GM12878 (cell line): ENCODE results near the gene IVD. TPM values are rescaled to one million over a fixed set of nuclear protein-coding genes. Genes with fewer than 3 reads are reported as not detected.
A peak's percentile ranks its signal among the peaks of the same experiment; 100 is the strongest.

Source experiments
- ATAC-seq: fragments of 200-7000 bp; cut with Tn5 transposase; 3 replicates; pipeline ENCODE4 v1.9.1; 2020; ENCODE audit warnings: mild to moderate bottlenecking, moderate library complexity
- BruUV-seq: library from RNA; stranded (reverse); fragments of 400-500 nt; replicated peaks from 2 replicates; lab custom pipeline; 2021; lab: Mats Ljungman, UMichigan
- CTCF ChIA-PET: fragments of 300-600 bp; sonication (Branson Sonifier 250); formaldehyde crosslinking; extraction: SDS; loops from one replicate; lab custom pipeline; 2021; ENCODE audit warnings: inconsistent platforms; lab: Yijun Ruan, JAX
- POLR2A ChIA-PET: fragments of 350-600 bp; formaldehyde crosslinking; extraction: SDS; loops from one replicate; lab custom pipeline; 2021; ENCODE audit warnings: inconsistent platforms; lab: Charles Lee
- RAD21 ChIA-PET: fragments of 300-600 bp; sonication (Branson Sonifier 250); formaldehyde crosslinking; loops from one replicate; lab custom pipeline; 2023; ENCODE audit warnings: antibody characterized with exemption; ENCODE audit not compliant: unreplicated experiment; lab: Charles Lee
- SMC1A ChIA-PET: fragments of 300-600 bp; sonication (Branson Sonifier 250); formaldehyde crosslinking; loops from one replicate; lab custom pipeline; 2023; ENCODE audit not compliant: unreplicated experiment, uncharacterized antibody; lab: Charles Lee
- DNase-seq: peaks from one replicate; pipeline ENCODE4 v3.0.0-alpha.2; 2011; ENCODE audit warnings: low read depth, low spot score
- FAIRE-seq: peaks from 3 replicates; lab custom pipeline; 2011; peaks lifted over from hg19 to GRCh38; lab: Jason Lieb, UNC
- H2AFZ ChIP-seq: 2 replicates; pipeline ENCODE4 v1.6.0; 2011; ENCODE audit warnings: low read depth, low read length, control low read depth; ENCODE audit not compliant: control insufficient read depth
- H3K27ac ChIP-seq: 2 replicates; pipeline ENCODE4 v1.5.1; 2011; ENCODE audit warnings: control low read depth; ENCODE audit not compliant: control insufficient read depth, insufficient read depth
- H3K27me3 ChIP-seq, 2 experiments: replicated peaks in 1 of 2; 2 replicates each; pipeline versions ENCODE4 v1.6.0 to v1.6.1; 2011; ENCODE audit warnings: low read length in 1 of 2; ENCODE audit not compliant: control insufficient read depth in 2 of 2, insufficient read depth in 2 of 2
- H3K36me3 ChIP-seq, 2 experiments: 2 replicates each; pipeline ENCODE4 v1.5.1; 2011; ENCODE audit warnings: low read length in 1 of 2; ENCODE audit not compliant: control insufficient read depth in 2 of 2, insufficient read depth in 2 of 2
- H3K4me1 ChIP-seq: 2 replicates; pipeline ENCODE4 v1.6.1; 2011; ENCODE audit warnings: mild to moderate bottlenecking, low read length, moderate library complexity, mixed read lengths; ENCODE audit not compliant: control insufficient read depth, insufficient read depth
- H3K4me2 ChIP-seq: 2 replicates; pipeline ENCODE4 v1.6.0; 2011; ENCODE audit warnings: control low read depth; ENCODE audit not compliant: control insufficient read depth, insufficient read depth
- H3K4me3 ChIP-seq: fragments of 200-600 bp; sonication (generic); 2 replicates; pipeline ENCODE4 v1.5.1; 2016
- H3K79me2 ChIP-seq: 2 replicates; pipeline ENCODE4 v1.6.0; 2011; ENCODE audit warnings: low read length; ENCODE audit not compliant: control insufficient read depth, insufficient read depth
- H3K9ac ChIP-seq: 2 replicates; pipeline ENCODE4 v1.8.0; 2011; ENCODE audit warnings: low read length, control low read depth, mixed read lengths; ENCODE audit not compliant: control insufficient read depth, insufficient read depth
- H3K9me3 ChIP-seq: replicated peaks from 3 replicates; pipeline ENCODE4 v1.5.1; 2011; ENCODE audit warnings: mild to moderate bottlenecking, low read length; ENCODE audit not compliant: control insufficient read depth, insufficient read depth
- H4K20me1 ChIP-seq: 2 replicates; pipeline ENCODE4 v1.6.0; 2011; ENCODE audit not compliant: control insufficient read depth, insufficient read depth
- DPF2 ChIP-seq: fragments of 450-650 bp; IDR thresholded peaks from 2 replicates; pipeline ENCODE4 v1.6.1; 2017; ENCODE audit warnings: mild to moderate bottlenecking
- NR2F1 ChIP-seq: fragments of 450-650 bp; conservative IDR thresholded peaks from 2 replicates; pipeline ENCODE4 v1.6.1; 2017; ENCODE audit warnings: mild to moderate bottlenecking
- RUNX3 ChIP-seq: IDR thresholded peaks from 2 replicates; pipeline ENCODE4 v1.6.1; 2012; ENCODE audit warnings: low read length, inconsistent platforms
- SKIL ChIP-seq: fragments of 450-650 bp; IDR thresholded peaks from 2 replicates; pipeline ENCODE4 v1.6.1; 2017; ENCODE audit warnings: mild to moderate bottlenecking, low read depth, inconsistent platforms; ENCODE audit not compliant: poor library complexity, severe bottlenecking
- STAT3 ChIP-seq: IDR thresholded peaks from 2 replicates; pipeline ENCODE4 v1.6.1; 2011; ENCODE audit warnings: low read depth, low read length, improper control_type of control experiment
- WGBS: methylation state at CpG from one replicate; pipeline ENCODE4 v1.1.6; 2016; ENCODE audit warnings: low lambda C conversion rate; ENCODE audit not compliant: insufficient replicate concordance, insufficient coverage; ENCODE audit errors: missing lambda C conversion rate; 5-methylcytosine and 5-hydroxymethylcytosine counted together
- in situ Hi-C: fragments of 300-500 bp; cut with MboI; formaldehyde crosslinking; loops from 9 replicates; pipeline ENCODE4 v1.14.3; 2018; ENCODE audit warnings: mixed read lengths
- intact Hi-C: fragments of 100-400 bp; cut with micrococcal nuclease; formaldehyde crosslinking; loops from one replicate; pipeline ENCODE4 v1.14.2; 2022; ENCODE audit not compliant: unreplicated experiment
- polyA plus RNA-seq, 11 experiments: library from polyadenylated mRNA; depleted of rRNA in 4 of 11; unstranded in 6 of 11; stranded (reverse) in 5 of 11; fragments of >200 nt; fragmentation: Nextera tagmentation in 4 of 11; fragmentation: Illumina TruSeq in 1 of 11; extraction: Ambion mirVana in 4 of 11; extraction: Trizol in 1 of 11; gene quantifications; 1 replicate in 1 of 11; 2 replicates in 10 of 11; pipeline versions ENCODE4 v1.2.1 to v1.2.3, GENCODE V29; 2011 to 2016; ENCODE audit warnings: inconsistent platforms in 2 of 11, missing spikeins in 2 of 11, low read depth in 1 of 11
- total RNA-seq, 4 experiments: library from RNA; depleted of rRNA in 3 of 4; stranded (reverse); fragments of >200 nt in 3 of 4; fragmentation: Illumina TruSeq in 1 of 4; extraction: Trizol in 1 of 4; gene quantifications; 2 replicates each; pipeline versions ENCODE4 v1.2.1 to v1.2.3, GENCODE V29; 2013 to 2021
- TF ChIP-seq, protein P1 (sequence below): fragments of 450-650 bp; IDR thresholded peaks from 2 replicates; pipeline ENCODE4 v1.6.1; 2016; ENCODE audit warnings: mild to moderate bottlenecking
- TF ChIP-seq, protein P2 (sequence below): fragments of 450-650 bp; IDR thresholded peaks from 2 replicates; pipeline ENCODE4 v1.6.1; 2016; ENCODE audit warnings: mild to moderate bottlenecking

Gene IVD
- total and polyA plus RNA-seq, 10 of the 15 experiments (the other 5 are each of a cell fraction or from before 2014, with no cell fraction given) = 5.3 to 59.8 (median 45.7) TPM

DNA sequence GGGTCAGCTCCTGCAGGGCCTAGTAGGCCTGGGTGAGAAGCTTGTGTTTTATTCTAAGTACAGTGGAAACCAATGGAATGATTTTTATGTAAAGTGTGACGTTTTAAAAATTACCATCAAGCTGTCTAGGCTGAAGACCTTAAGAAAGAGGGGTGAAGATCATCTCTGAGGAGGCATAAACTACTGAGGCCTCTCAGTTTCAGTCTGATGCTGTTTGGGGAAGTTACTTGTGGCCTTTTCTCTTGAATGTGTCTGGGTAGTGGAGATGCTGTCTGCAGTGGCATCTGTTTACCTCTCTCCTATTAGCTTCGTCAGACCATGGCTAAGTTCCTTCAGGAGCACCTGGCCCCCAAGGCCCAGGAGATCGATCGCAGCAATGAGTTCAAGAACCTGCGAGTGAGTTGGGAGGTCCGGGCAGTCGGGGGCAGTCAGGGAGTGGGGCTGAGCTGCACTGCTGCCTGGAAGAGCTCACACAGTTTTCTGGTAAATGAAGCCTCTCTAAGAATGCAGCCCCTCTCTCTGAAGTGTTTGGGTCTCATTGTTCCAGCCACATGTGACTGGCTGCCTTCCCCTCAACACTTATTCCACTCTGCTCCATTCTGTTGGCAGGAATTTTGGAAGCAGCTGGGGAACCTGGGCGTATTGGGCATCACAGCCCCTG is 1.9 kb downstream of the IVD start:
- ChIA-PET POLR2A (interaction anchor here (0.7 to 2.6 kb wide), 9 partner anchors 9 to 365 kb away, joined by 3 to 12 read pairs (median 4); partner anchors contain the start of genes BAHD1, CCDC32 and KNSTRN), SMC1A (interaction anchor here (0.7 to 3.3 kb wide), 9 partner anchors 9 to 134 kb away, joined by 3 to 29 read pairs (median 4); partner anchors contain the start of gene KNSTRN), RAD21 (interaction anchor here (0.6 to 2.9 kb wide), 10 partner anchors 9 to 1710 kb away, joined by 3 to 15 read pairs (median 3); partner anchors contain the start of genes BAHD1 and KNSTRN), CTCF (interaction anchor here (0.7 to 6.3 kb wide), 11 partner anchors 10 to 359 kb away, joined by 3 to 47 read pairs (median 4); no protein-coding TSS in a partner anchor)
- DNase-seq = peak; percentile 55
- Histone ChIP-seq H3K9me3 (no peaks in the 10 kb centered on the region), H3K4me2 (peak overlapping the region; percentile 51), H3K36me3 (peaks cover 11 to 15% of the 10 kb centered on the region in 2 experiments), H3K4me3 (peak overlapping the region; percentile 92), H3K27ac (no peak overlapping the region; the same call in 1 of the 2 replicates), H3K79me2 (peaks cover 15% of the 10 kb centered on the region), H4K20me1 (no peaks in the 10 kb centered on the region), H3K9ac (no peak overlapping the region), H3K4me1 (peaks cover 32% of the 10 kb centered on the region), H2AFZ (no peak overlapping the region), H3K27me3 (no peaks in the 10 kb centered on the region)
- BruUV-seq = no TSS peak
- whole genome bisulfite sequencing = 17% methylated on average over 8 of the region's 8 CpGs
- peak; percentile 70 for ATAC-seq
- TF ChIP-seq STAT3 = no peak
- TF ChIP-seq, protein P1, sequence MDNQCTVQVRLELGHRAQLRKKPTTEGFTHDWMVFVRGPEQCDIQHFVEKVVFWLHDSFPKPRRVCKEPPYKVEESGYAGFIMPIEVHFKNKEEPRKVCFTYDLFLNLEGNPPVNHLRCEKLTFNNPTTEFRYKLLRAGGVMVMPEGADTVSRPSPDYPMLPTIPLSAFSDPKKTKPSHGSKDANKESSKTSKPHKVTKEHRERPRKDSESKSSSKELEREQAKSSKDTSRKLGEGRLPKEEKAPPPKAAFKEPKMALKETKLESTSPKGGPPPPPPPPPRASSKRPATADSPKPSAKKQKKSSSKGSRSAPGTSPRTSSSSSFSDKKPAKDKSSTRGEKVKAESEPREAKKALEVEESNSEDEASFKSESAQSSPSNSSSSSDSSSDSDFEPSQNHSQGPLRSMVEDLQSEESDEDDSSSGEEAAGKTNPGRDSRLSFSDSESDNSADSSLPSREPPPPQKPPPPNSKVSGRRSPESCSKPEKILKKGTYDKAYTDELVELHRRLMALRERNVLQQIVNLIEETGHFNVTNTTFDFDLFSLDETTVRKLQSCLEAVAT = no peak
- TF ChIP-seq DPF2 = 0 out of 2 replicates have a peak, but pooled peaks have one; percentile 26
- peak; percentile 42; the same call in 1 of the 2 replicates for TF ChIP-seq RUNX3
- TF ChIP-seq, protein P2, sequence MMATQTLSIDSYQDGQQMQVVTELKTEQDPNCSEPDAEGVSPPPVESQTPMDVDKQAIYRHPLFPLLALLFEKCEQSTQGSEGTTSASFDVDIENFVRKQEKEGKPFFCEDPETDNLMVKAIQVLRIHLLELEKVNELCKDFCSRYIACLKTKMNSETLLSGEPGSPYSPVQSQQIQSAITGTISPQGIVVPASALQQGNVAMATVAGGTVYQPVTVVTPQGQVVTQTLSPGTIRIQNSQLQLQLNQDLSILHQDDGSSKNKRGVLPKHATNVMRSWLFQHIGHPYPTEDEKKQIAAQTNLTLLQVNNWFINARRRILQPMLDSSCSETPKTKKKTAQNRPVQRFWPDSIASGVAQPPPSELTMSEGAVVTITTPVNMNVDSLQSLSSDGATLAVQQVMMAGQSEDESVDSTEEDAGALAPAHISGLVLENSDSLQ = 0 out of 2 replicates have a peak, but pooled peaks have one; percentile 5
- TF ChIP-seq NR2F1 = 0 out of 2 replicates have a peak, but pooled peaks have one; percentile 19
- TF ChIP-seq SKIL = peak; percentile 56
- FAIRE-seq = peak; percentile 90
- intact Hi-C loops (no loop called here), in situ Hi-C loops (no loop called here)
